WERI-Rb-1 (cell line): ENCODE results near the gene UTP14A.
A peak's percentile ranks its signal among the peaks of the same experiment; 100 is the strongest.
"Not testable (repeated sequence)": the region's sequence is repeated elsewhere in the genome, so short reads cannot be mapped to it uniquely, and the experiment has no call there.

Experiments
- DNase-seq: peaks from one replicate; pipeline ENCODE4 v3.0.0-alpha.2; 2020
- H3K27ac ChIP-seq: fragments of 250-450 bp; sonication (Bioruptor Pico); 2 replicates; pipeline ENCODE4 v1.5.1; 2020; ENCODE audit warnings: mild to moderate bottlenecking, moderate library complexity
- H3K27me3 ChIP-seq: fragments of 250-450 bp; sonication (Bioruptor Pico); 2 replicates; pipeline ENCODE4 v1.5.1; 2021; ENCODE audit warnings: mild to moderate bottlenecking, low read depth, moderate library complexity; ENCODE audit not compliant: insufficient read depth, severe bottlenecking
- H3K36me3 ChIP-seq: fragments of 250-450 bp; sonication (Bioruptor Pico); 2 replicates; pipeline ENCODE4 v1.5.1; 2020; ENCODE audit warnings: mild to moderate bottlenecking, moderate library complexity
- H3K4me3 ChIP-seq: 2 replicates; pipeline ENCODE4 v1.5.1; 2011; ENCODE audit warnings: low read depth, mild to moderate bottlenecking, control low read depth, low read length
- H3K9me3 ChIP-seq: fragments of 250-450 bp; sonication (Bioruptor Pico); 2 replicates; pipeline ENCODE4 v1.5.1; 2021; ENCODE audit warnings: mild to moderate bottlenecking, moderate library complexity; ENCODE audit not compliant: severe bottlenecking
- CTCF ChIP-seq: IDR thresholded peaks from 2 replicates; pipeline ENCODE4 v1.5.1; 2011; ENCODE audit warnings: low read depth, mild to moderate bottlenecking, control low read depth, inconsistent platforms, low read length

UTP14A gene

GRCh38 chrX:129905787-129906580 is at the start of gene UTP14A:
UTP14A (plus strand) TSS chrX:129906164; CDS start chrX:129906211, 47 bp downstream.
- no peaks in the 10 kb centered on the region for H3K9me3 ChIP-seq
- peaks cover 19% of the 10 kb centered on the region for H3K36me3 ChIP-seq
- H3K27me3 ChIP-seq, result peaks cover 15% of the 10 kb centered on the region
- peak; percentile 88 for DNase-seq
- peak within 1 kb of the TSS; percentile 75 for H3K27ac ChIP-seq
- no peak for TF ChIP-seq CTCF
- H3K4me3 ChIP-seq, result peak within 1 kb of the TSS; percentile 67

- not testable (repeated sequence) for H3K4me3 ChIP-seq, H3K27ac ChIP-seq, H3K27me3 ChIP-seq, H3K9me3 ChIP-seq, H3K36me3 ChIP-seq, DNase-seq
Measured at GRCh38 chrX:129859134-129859533, 46.8 kb upstream of the UTP14A start.

- not testable (repeated sequence) for H3K27me3 ChIP-seq, H3K4me3 ChIP-seq, H3K9me3 ChIP-seq, H3K27ac ChIP-seq, H3K36me3 ChIP-seq, DNase-seq
Measured at GRCh38 chrX:129866321-129866720, 39.6 kb upstream of the UTP14A start.

GRCh38 chrX:129872524-129872923 is 33.4 kb upstream of the UTP14A start:
- no peak for DNase-seq
- Histone ChIP-seq H3K36me3 (no peaks in the 10 kb centered on the region), H3K27me3 (peaks cover 5% of the 10 kb centered on the region)

DNA sequence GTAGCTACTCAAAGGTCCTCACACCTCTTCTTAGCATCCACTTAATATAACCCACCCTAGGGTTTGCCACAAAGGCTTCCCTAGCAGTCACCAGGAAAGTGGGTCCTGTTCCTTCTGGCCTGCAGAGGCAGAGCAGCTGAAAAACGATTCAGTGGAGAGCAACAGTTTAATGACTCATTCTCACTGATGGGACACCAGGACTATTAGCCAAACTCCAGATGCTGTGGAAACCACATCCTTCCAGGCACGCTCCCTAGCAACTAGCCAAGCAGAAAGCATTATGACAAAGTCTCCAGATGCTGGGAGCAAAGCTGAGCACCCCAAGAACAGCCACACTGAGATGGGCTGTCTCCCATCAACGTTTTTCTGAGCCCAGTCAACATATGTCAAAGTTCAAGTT is 30.3 kb upstream of the UTP14A start:
- no peak for DNase-seq
- Histone ChIP-seq H3K36me3 (no peaks in the 10 kb centered on the region), H3K27me3 (peaks cover 5% of the 10 kb centered on the region), H3K27ac (peak overlapping the region; percentile 64), H3K9me3 (peaks cover 15% of the 10 kb centered on the region), H3K4me3 (no peak overlapping the region)
- no peak for TF ChIP-seq CTCF

More at GRCh38 chrX:129872524-129872923, 33.4 kb upstream of the UTP14A start:
- H3K27ac ChIP-seq, result no peak overlapping the region
- no peak for TF ChIP-seq CTCF
- H3K4me3 ChIP-seq, result no peak overlapping the region
- peaks cover 11% of the 10 kb centered on the region for H3K9me3 ChIP-seq

GRCh38 chrX:129876771-129877305 is 29.1 kb upstream of the UTP14A start:
- Histone ChIP-seq H3K9me3 (peaks cover 15% of the 10 kb centered on the region), H3K27ac (peak overlapping the region; percentile 58), H3K4me3 (no peak overlapping the region), H3K27me3 (peaks cover 5% of the 10 kb centered on the region), H3K36me3 (no peaks in the 10 kb centered on the region)
- peak; percentile 62 for DNase-seq
- TF ChIP-seq CTCF, result no peak
